AG04450 (cell line): ENCODE results near the gene TLX2. TPM values are rescaled to one million over a fixed set of nuclear protein-coding genes. Genes with fewer than 3 reads are reported as not detected.

Experiments
- CTCF ChIA-PET: fragments of 300-600, 350-600 bp; formaldehyde crosslinking; extraction: SDS; loops from one replicate; lab custom pipeline; 2022; ENCODE audit warnings: antibody characterized with exemption, inconsistent platforms; lab: Charles Lee
- POLR2A ChIA-PET: fragments of 350-600 bp; formaldehyde crosslinking; extraction: SDS; loops from one replicate; lab custom pipeline; 2021; ENCODE audit warnings: antibody characterized with exemption, inconsistent platforms; lab: Yijun Ruan, JAX
- DNase-seq: peaks from one replicate; pipeline ENCODE4 v3.0.0-alpha.2; 2011; ENCODE audit warnings: low read depth, low spot score
- H3K27ac ChIP-seq: one replicate; pipeline ENCODE4 v1.5.1; 2012; ENCODE audit warnings: low read depth, low read length, control low read depth
- H3K27me3 ChIP-seq: one replicate; pipeline ENCODE4 v1.6.0; 2012; ENCODE audit warnings: low read length; ENCODE audit not compliant: control insufficient read depth, insufficient read depth
- H3K4me3 ChIP-seq: 2 replicates; pipeline ENCODE4 v1.5.1; 2011; ENCODE audit warnings: mild to moderate bottlenecking, low read depth, low read length, control low read depth
- H3K9me3 ChIP-seq: 2 replicates; pipeline ENCODE4 v1.5.1; 2012; ENCODE audit warnings: low read length; ENCODE audit not compliant: control insufficient read depth, insufficient read depth
- polyA plus RNA-seq: library from polyadenylated mRNA; depleted of rRNA; stranded (reverse); fragments of >200 nt; gene quantifications from 2 replicates; pipeline ENCODE4 v1.2.3, GENCODE V29; 2011; rRNA removed
- TF ChIP-seq, protein P1 (sequence below): IDR thresholded peaks from 2 replicates; pipeline ENCODE4 v1.5.1; 2011; ENCODE audit warnings: low read depth, low read length, control low read depth, inconsistent platforms

Gene TLX2
- polyA plus RNA-seq, 1 experiment = not detected

DNA sequence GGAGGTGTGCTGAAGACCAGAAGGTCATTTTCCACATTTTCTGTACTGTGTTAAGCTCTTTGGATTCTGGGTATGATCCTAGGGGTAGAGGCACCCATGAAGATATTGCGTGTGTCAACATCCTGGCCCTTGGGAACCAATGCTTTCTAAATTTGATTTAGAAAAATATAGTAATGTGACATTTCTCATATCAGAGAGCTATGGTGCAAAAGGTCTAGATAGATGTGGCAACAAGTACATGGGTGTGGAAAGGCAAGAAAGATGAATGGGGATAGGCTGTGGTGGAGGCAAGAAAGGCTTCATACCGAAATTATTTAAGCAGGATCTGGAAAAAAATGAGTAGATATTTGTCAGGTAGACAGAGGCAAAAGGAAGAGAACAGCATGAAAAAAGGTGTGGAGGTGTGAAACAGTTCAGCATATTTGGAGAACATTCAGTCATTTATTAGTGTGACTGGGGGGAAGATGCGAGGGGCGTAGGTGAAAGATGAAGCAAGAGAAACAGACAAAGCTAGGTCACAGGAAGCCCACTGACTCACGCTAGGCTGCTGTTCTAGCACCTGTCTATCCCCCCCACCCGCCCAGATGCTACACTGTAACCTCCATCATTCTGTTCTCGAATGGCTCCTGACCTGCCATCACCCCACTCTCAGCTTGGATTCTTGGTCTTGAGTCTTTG lies 52.0 kb downstream of the TLX2 start:
- H3K27me3 ChIP-seq = no peaks in the 10 kb centered on the region

DNA sequence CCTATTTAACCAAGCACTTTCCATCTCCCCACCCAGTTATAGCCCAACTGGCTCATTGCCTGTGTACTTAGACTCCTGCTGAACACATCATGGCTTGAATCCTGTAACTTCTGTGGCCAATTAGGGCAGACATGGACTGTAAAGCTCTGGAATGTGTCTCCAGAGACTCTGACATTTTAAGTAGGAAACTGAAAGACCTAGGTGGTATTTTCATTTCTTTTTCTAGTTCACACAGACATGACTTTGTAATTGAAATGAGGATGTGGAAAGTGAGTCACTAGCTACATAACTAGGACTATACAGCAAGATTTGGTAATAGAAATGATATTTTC lies 52.5 kb downstream of the TLX2 start:
- TF ChIP-seq, protein P1, sequence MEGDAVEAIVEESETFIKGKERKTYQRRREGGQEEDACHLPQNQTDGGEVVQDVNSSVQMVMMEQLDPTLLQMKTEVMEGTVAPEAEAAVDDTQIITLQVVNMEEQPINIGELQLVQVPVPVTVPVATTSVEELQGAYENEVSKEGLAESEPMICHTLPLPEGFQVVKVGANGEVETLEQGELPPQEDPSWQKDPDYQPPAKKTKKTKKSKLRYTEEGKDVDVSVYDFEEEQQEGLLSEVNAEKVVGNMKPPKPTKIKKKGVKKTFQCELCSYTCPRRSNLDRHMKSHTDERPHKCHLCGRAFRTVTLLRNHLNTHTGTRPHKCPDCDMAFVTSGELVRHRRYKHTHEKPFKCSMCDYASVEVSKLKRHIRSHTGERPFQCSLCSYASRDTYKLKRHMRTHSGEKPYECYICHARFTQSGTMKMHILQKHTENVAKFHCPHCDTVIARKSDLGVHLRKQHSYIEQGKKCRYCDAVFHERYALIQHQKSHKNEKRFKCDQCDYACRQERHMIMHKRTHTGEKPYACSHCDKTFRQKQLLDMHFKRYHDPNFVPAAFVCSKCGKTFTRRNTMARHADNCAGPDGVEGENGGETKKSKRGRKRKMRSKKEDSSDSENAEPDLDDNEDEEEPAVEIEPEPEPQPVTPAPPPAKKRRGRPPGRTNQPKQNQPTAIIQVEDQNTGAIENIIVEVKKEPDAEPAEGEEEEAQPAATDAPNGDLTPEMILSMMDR = no peak
- POLR2A ChIA-PET = interaction anchor here (0.7 to 1.7 kb wide), 4 partner anchors 10 to 37 kb away, joined by 4 to 7 read pairs (median 5); partner anchors contain the start of genes AUP1, HTRA2 and LOXL3
- peak overlapping the region; percentile 69 for H3K27ac ChIP-seq
- CTCF ChIA-PET = interaction anchor here (1.3 to 1.9 kb wide), 3 partner anchors 8 to 22 kb away, joined by 5 to 7 read pairs (median 6); no protein-coding TSS in a partner anchor
- H3K4me3 ChIP-seq = no peak overlapping the region
- no peaks in the 10 kb centered on the region for H3K27me3 ChIP-seq
- no peak for DNase-seq
- no peaks in the 10 kb centered on the region for H3K9me3 ChIP-seq

More for the DNA sequence above, 52.0 kb downstream of the TLX2 start:
- ChIA-PET POLR2A (interaction anchor here (0.7 to 1.7 kb wide), 4 partner anchors 11 to 36 kb away, joined by 4 to 7 read pairs (median 5); partner anchors contain the start of genes AUP1, HTRA2 and LOXL3), CTCF (interaction anchor here (1.3 to 1.9 kb wide), 3 partner anchors 8 to 22 kb away, joined by 5 to 7 read pairs (median 6); no protein-coding TSS in a partner anchor)
- DNase-seq = no peak
- Histone ChIP-seq H3K27ac (peak overlapping the region; percentile 69), H3K9me3 (no peaks in the 10 kb centered on the region), H3K4me3 (no peak overlapping the region)
- TF ChIP-seq, protein P1 = no peak

Other genes with a start within 250 kb of the TLX2 start
- gene SLC4A5, start 171.0 kb upstream of the TLX2 start, polyA plus RNA-seq = 0.15 and 0.25 TPM in 2 replicates
- gene DCTN1, start 134.1 kb upstream of the TLX2 start, polyA plus RNA-seq = 147 and 188 TPM in 2 replicates
- 0.16 TPM in 2 replicates for gene C2orf81, start 92.8 kb upstream of the TLX2 start, polyA plus RNA-seq
- 14.5 and 19.5 TPM in 2 replicates for gene WDR54, start 92.7 kb upstream of the TLX2 start, polyA plus RNA-seq
- gene RTKN, start 72.5 kb upstream of the TLX2 start, polyA plus RNA-seq = 12.6 and 12.7 TPM in 2 replicates
- 4.7 and 4.8 TPM in 2 replicates for gene INO80B, start 59.4 kb upstream of the TLX2 start, polyA plus RNA-seq
- gene WBP1, start 56.0 kb upstream of the TLX2 start, polyA plus RNA-seq = 56.0 and 68.5 TPM in 2 replicates
- gene MOGS, start 49.1 kb upstream of the TLX2 start, polyA plus RNA-seq = 32.8 and 38.0 TPM in 2 replicates
- 25.9 and 32.8 TPM in 2 replicates for gene MRPL53, start 41.8 kb upstream of the TLX2 start, polyA plus RNA-seq
- gene CCDC142, start 31.5 kb upstream of the TLX2 start, polyA plus RNA-seq = 4.5 and 4.6 TPM in 2 replicates
- gene TTC31, start 31.4 kb upstream of the TLX2 start, polyA plus RNA-seq = 16.4 and 17.7 TPM in 2 replicates
- gene LBX2, start 14.8 kb upstream of the TLX2 start, polyA plus RNA-seq = 0.76 and 0.86 TPM in 2 replicates
- gene PCGF1, start 6.8 kb upstream of the TLX2 start, polyA plus RNA-seq = 20.9 and 21.4 TPM in 2 replicates
- 0.02 TPM in 1 of 2 replicates, not detected in the other for gene DQX1, start 11.8 kb downstream of the TLX2 start, polyA plus RNA-seq
- gene AUP1, start 15.3 kb downstream of the TLX2 start, polyA plus RNA-seq = 51.9 and 64.4 TPM in 2 replicates
- gene HTRA2, start 15.5 kb downstream of the TLX2 start, polyA plus RNA-seq = 20.2 and 22.4 TPM in 2 replicates
- 41.1 and 46.2 TPM in 2 replicates for gene LOXL3, start 39.5 kb downstream of the TLX2 start, polyA plus RNA-seq
- 16.8 and 24.4 TPM in 2 replicates for gene DOK1, start 40.3 kb downstream of the TLX2 start, polyA plus RNA-seq
- 0.07 and 0.10 TPM in 2 replicates for gene M1AP, start 133.9 kb downstream of the TLX2 start, polyA plus RNA-seq
- 6.8 and 7.0 TPM in 2 replicates for gene SEMA4F, start 139.8 kb downstream of the TLX2 start, polyA plus RNA-seq